GM12878 (cell line): ENCODE data around the gene IGFL3. TPM values are rescaled to one million over a fixed set of nuclear protein-coding genes. Genes with fewer than 3 reads are reported as not detected.
A peak's percentile ranks its signal among the peaks of the same experiment; 100 is the strongest.

Experiments used
- ATAC-seq: fragments of 200-7000 bp; cut with Tn5 transposase; 3 replicates; pipeline ENCODE4 v1.9.1; 2020; ENCODE audit warnings: mild to moderate bottlenecking, moderate library complexity
- BruUV-seq: library from RNA; stranded (reverse); fragments of 400-500 nt; replicated peaks from 2 replicates; lab custom pipeline; 2021; lab: Mats Ljungman, UMichigan
- CTCF ChIA-PET: fragments of 300-600 bp; sonication (Branson Sonifier 250); formaldehyde crosslinking; extraction: SDS; loops from one replicate; lab custom pipeline; 2021; ENCODE audit warnings: inconsistent platforms; lab: Yijun Ruan, JAX
- POLR2A ChIA-PET: fragments of 350-600 bp; formaldehyde crosslinking; extraction: SDS; loops from one replicate; lab custom pipeline; 2021; ENCODE audit warnings: inconsistent platforms; lab: Charles Lee
- RAD21 ChIA-PET: fragments of 300-600 bp; sonication (Branson Sonifier 250); formaldehyde crosslinking; loops from one replicate; lab custom pipeline; 2023; ENCODE audit warnings: antibody characterized with exemption; ENCODE audit not compliant: unreplicated experiment; lab: Charles Lee
- SMC1A ChIA-PET: fragments of 300-600 bp; sonication (Branson Sonifier 250); formaldehyde crosslinking; loops from one replicate; lab custom pipeline; 2023; ENCODE audit not compliant: unreplicated experiment, uncharacterized antibody; lab: Charles Lee
- DNase-seq: peaks from one replicate; pipeline ENCODE4 v3.0.0-alpha.2; 2011; ENCODE audit warnings: low read depth, low spot score
- FAIRE-seq: peaks from 3 replicates; lab custom pipeline; 2011; peaks lifted over from hg19 to GRCh38; lab: Jason Lieb, UNC
- H2AFZ ChIP-seq: 2 replicates; pipeline ENCODE4 v1.6.0; 2011; ENCODE audit warnings: low read depth, low read length, control low read depth; ENCODE audit not compliant: control insufficient read depth
- H3K27ac ChIP-seq: 2 replicates; pipeline ENCODE4 v1.5.1; 2011; ENCODE audit warnings: control low read depth; ENCODE audit not compliant: control insufficient read depth, insufficient read depth
- H3K27me3 ChIP-seq, 2 experiments: replicated peaks in 1 of 2; 2 replicates each; pipeline versions ENCODE4 v1.6.0 to v1.6.1; 2011; ENCODE audit warnings: low read length in 1 of 2; ENCODE audit not compliant: control insufficient read depth in 2 of 2, insufficient read depth in 2 of 2
- H3K36me3 ChIP-seq, 2 experiments: 2 replicates each; pipeline ENCODE4 v1.5.1; 2011; ENCODE audit warnings: low read length in 1 of 2; ENCODE audit not compliant: control insufficient read depth in 2 of 2, insufficient read depth in 2 of 2
- H3K4me1 ChIP-seq: 2 replicates; pipeline ENCODE4 v1.6.1; 2011; ENCODE audit warnings: mild to moderate bottlenecking, low read length, moderate library complexity, mixed read lengths; ENCODE audit not compliant: control insufficient read depth, insufficient read depth
- H3K4me2 ChIP-seq: 2 replicates; pipeline ENCODE4 v1.6.0; 2011; ENCODE audit warnings: control low read depth; ENCODE audit not compliant: control insufficient read depth, insufficient read depth
- H3K4me3 ChIP-seq: fragments of 200-600 bp; sonication (generic); 2 replicates; pipeline ENCODE4 v1.5.1; 2016
- H3K79me2 ChIP-seq: 2 replicates; pipeline ENCODE4 v1.6.0; 2011; ENCODE audit warnings: low read length; ENCODE audit not compliant: control insufficient read depth, insufficient read depth
- H3K9ac ChIP-seq: 2 replicates; pipeline ENCODE4 v1.8.0; 2011; ENCODE audit warnings: low read length, control low read depth, mixed read lengths; ENCODE audit not compliant: control insufficient read depth, insufficient read depth
- H3K9me3 ChIP-seq: replicated peaks from 3 replicates; pipeline ENCODE4 v1.5.1; 2011; ENCODE audit warnings: mild to moderate bottlenecking, low read length; ENCODE audit not compliant: control insufficient read depth, insufficient read depth
- H4K20me1 ChIP-seq: 2 replicates; pipeline ENCODE4 v1.6.0; 2011; ENCODE audit not compliant: control insufficient read depth, insufficient read depth
- BCL11A ChIP-seq: IDR thresholded peaks from 2 replicates; pipeline ENCODE4 v1.6.1; 2011; ENCODE audit warnings: low read depth, low read length
- BHLHE40 ChIP-seq, 2 experiments: fragments of 450-650 bp in 1 of 2; IDR thresholded peaks; 2 replicates each; pipeline ENCODE4 v1.6.1; 2011 to 2017; ENCODE audit warnings: low read depth in 2 of 2, borderline replicate concordance in 1 of 2, improper control_type of control experiment in 1 of 2, low read length in 1 of 2, mild to moderate bottlenecking in 1 of 2
- BRCA1 ChIP-seq: IDR thresholded peaks from 2 replicates; pipeline ENCODE4 v1.6.1; 2011; ENCODE audit warnings: low read depth, low read length, improper control_type of control experiment
- CHD2 ChIP-seq: IDR thresholded peaks from 2 replicates; pipeline ENCODE4 v1.6.1; 2011; ENCODE audit warnings: low read depth, low read length, improper control_type of control experiment, borderline replicate concordance
- CHD4 ChIP-seq: fragments of 200-600 bp; sonication (generic); IDR thresholded peaks from 2 replicates; pipeline ENCODE4 v1.6.1; 2016; ENCODE audit warnings: mild to moderate bottlenecking
- DPF2 ChIP-seq: fragments of 450-650 bp; IDR thresholded peaks from 2 replicates; pipeline ENCODE4 v1.6.1; 2017; ENCODE audit warnings: mild to moderate bottlenecking
- EED ChIP-seq: sonication (generic); IDR thresholded peaks from 2 replicates; pipeline ENCODE4 v1.6.1; 2016; ENCODE audit warnings: antibody characterized with exemption, low read depth
- HCFC1 ChIP-seq: fragments of 150-350 bp; IDR thresholded peaks from 2 replicates; pipeline ENCODE4 v1.6.1; 2014; ENCODE audit warnings: low read length
- HDAC2 ChIP-seq: fragments of 200-600 bp; sonication (generic); IDR thresholded peaks from 2 replicates; pipeline ENCODE4 v1.6.1; 2017
- IKZF1 ChIP-seq: fragments of 450-650 bp; conservative IDR thresholded peaks from 2 replicates; pipeline ENCODE4 v1.6.1; 2017; ENCODE audit warnings: antibody characterized with exemption, mild to moderate bottlenecking
- MLLT1 ChIP-seq: fragments of 450-650 bp; IDR thresholded peaks from 2 replicates; pipeline ENCODE4 v1.6.1; 2016; ENCODE audit warnings: mild to moderate bottlenecking
- MTA2 ChIP-seq: fragments of 450-650 bp; IDR thresholded peaks from 2 replicates; pipeline ENCODE4 v1.6.1; 2016; ENCODE audit warnings: low read depth, mild to moderate bottlenecking, moderate library complexity
- MTA3 ChIP-seq: IDR thresholded peaks from 2 replicates; pipeline ENCODE4 v1.6.1; 2012; ENCODE audit warnings: low read length, inconsistent platforms, borderline replicate concordance
- NFIC ChIP-seq: IDR thresholded peaks from 2 replicates; pipeline ENCODE4 v1.6.1; 2012; ENCODE audit warnings: low read depth, mild to moderate bottlenecking, inconsistent platforms, low read length, moderate library complexity
- NFXL1 ChIP-seq: fragments of 450-650 bp; IDR thresholded peaks from 2 replicates; pipeline ENCODE4 v1.6.1; 2017; ENCODE audit warnings: antibody characterized with exemption, mild to moderate bottlenecking, borderline replicate concordance
- NR2F1 ChIP-seq: fragments of 450-650 bp; conservative IDR thresholded peaks from 2 replicates; pipeline ENCODE4 v1.6.1; 2017; ENCODE audit warnings: mild to moderate bottlenecking
- PAX5 ChIP-seq: IDR thresholded peaks from 2 replicates; pipeline ENCODE4 v1.6.1; 2011; ENCODE audit warnings: low read depth, low read length, borderline replicate concordance
- SMARCA5 ChIP-seq: fragments of 450-650 bp; IDR thresholded peaks from 2 replicates; pipeline ENCODE4 v1.6.1; 2017; ENCODE audit warnings: mild to moderate bottlenecking
- ZBTB40 ChIP-seq: fragments of 450-650 bp; IDR thresholded peaks from 2 replicates; pipeline ENCODE4 v1.6.1; 2016; ENCODE audit warnings: mild to moderate bottlenecking, moderate library complexity, borderline replicate concordance
- WGBS: methylation state at CpG from one replicate; pipeline ENCODE4 v1.1.6; 2016; ENCODE audit warnings: low lambda C conversion rate; ENCODE audit not compliant: insufficient replicate concordance, insufficient coverage; ENCODE audit errors: missing lambda C conversion rate; 5-methylcytosine and 5-hydroxymethylcytosine counted together
- in situ Hi-C: fragments of 300-500 bp; cut with MboI; formaldehyde crosslinking; loops from 9 replicates; pipeline ENCODE4 v1.14.3; 2018; ENCODE audit warnings: mixed read lengths
- intact Hi-C: fragments of 100-400 bp; cut with micrococcal nuclease; formaldehyde crosslinking; loops from one replicate; pipeline ENCODE4 v1.14.2; 2022; ENCODE audit not compliant: unreplicated experiment
- polyA plus RNA-seq, 11 experiments: library from polyadenylated mRNA; depleted of rRNA in 4 of 11; unstranded in 6 of 11; stranded (reverse) in 5 of 11; fragments of >200 nt; fragmentation: Nextera tagmentation in 4 of 11; fragmentation: Illumina TruSeq in 1 of 11; extraction: Ambion mirVana in 4 of 11; extraction: Trizol in 1 of 11; gene quantifications; 1 replicate in 1 of 11; 2 replicates in 10 of 11; pipeline versions ENCODE4 v1.2.1 to v1.2.3, GENCODE V29; 2011 to 2016; ENCODE audit warnings: inconsistent platforms in 2 of 11, missing spikeins in 2 of 11, low read depth in 1 of 11
- total RNA-seq, 4 experiments: library from RNA; depleted of rRNA in 3 of 4; stranded (reverse); fragments of >200 nt in 3 of 4; fragmentation: Illumina TruSeq in 1 of 4; extraction: Trizol in 1 of 4; gene quantifications; 2 replicates each; pipeline versions ENCODE4 v1.2.1 to v1.2.3, GENCODE V29; 2013 to 2021

IGFL3 gene
- total and polyA plus RNA-seq, 10 of the 15 experiments (the other 5 are each of a cell fraction or from before 2014, with no cell fraction given) = not detected

GRCh38 chr19:46115396-46116106, 8.9 kb downstream of the IGFL3 start:
- 0 out of 2 replicates have a peak overlapping the region, but pooled peaks have one; percentile 13 for H3K4me2 ChIP-seq
- H3K4me1 ChIP-seq = peaks cover 4% of the 10 kb centered on the region; the same call in 1 of the 2 replicates
- no peaks in the 10 kb centered on the region for H3K79me2 ChIP-seq
- intact Hi-C loops (no loop called here), in situ Hi-C loops (no loop called here)
- BruUV-seq = no TSS peak
- POLR2A ChIA-PET = interaction anchor here (0.6 to 0.7 kb wide), 3 partner anchors 10 to 599 kb away, joined by 3 to 5 read pairs (median 5); no protein-coding TSS in a partner anchor
- no peak overlapping the region for H3K27ac ChIP-seq
- CTCF ChIA-PET = interaction anchor here (0.7 to 2.5 kb wide), 7 partner anchors 10 to 149 kb away, joined by 3 to 16 read pairs (median 3); no protein-coding TSS in a partner anchor
- ATAC-seq (peak; percentile 98), DNase-seq (peak; percentile 31), FAIRE-seq (peak; percentile 38)
- 41% methylated on average over 9 of the region's 9 CpGs for WGBS
- no peak overlapping the region for H3K9ac ChIP-seq
- H2AFZ ChIP-seq = no peak overlapping the region
- H3K9me3 ChIP-seq = no peaks in the 10 kb centered on the region
- H3K36me3 ChIP-seq = no peaks in the 10 kb centered on the region
- RAD21 ChIA-PET = no interaction called here
- no peaks in the 10 kb centered on the region for H4K20me1 ChIP-seq
- no peaks in the 10 kb centered on the region; a peak in 1 of 4 replicates for H3K27me3 ChIP-seq
- no peak overlapping the region for H3K4me3 ChIP-seq
- SMC1A ChIA-PET = interaction anchor here (1.0 to 4.1 kb wide), 3 partner anchors 13 to 26 kb away, joined by 4 to 43 read pairs (median 7); no protein-coding TSS in a partner anchor
- TF ChIP-seq NR2F1 (peak; percentile 77), BHLHE40 (IDR thresholded peaks at IDR 0.05; ENCODE audit: borderline replicate concordance in 1 of 2, low read depth in 2 of 2, low read length in 1 of 2) (peak in 1 of 2 experiments; percentile 55; a peak in 1 of 4 replicates), CHD4 (no peak), SMARCA5 (no peak), HDAC2 (no peak), BRCA1 (no peak), DPF2 (peak; percentile 71; the same call in 1 of the 2 replicates), CHD2 (no peak), EED (0 out of 2 replicates have a peak, but pooled peaks have one; percentile 17), PAX5 (0 out of 2 replicates have a peak, but pooled peaks have one; percentile 43), HCFC1 (no peak), MTA2 (no peak; the same call in 1 of the 2 replicates), NFIC (0 out of 2 replicates have a peak, but pooled peaks have one; percentile 35), BCL11A (peak; percentile 74), MTA3 (no peak), IKZF1 (peak; percentile 72), ZBTB40 (no peak), NFXL1 (no peak), MLLT1 (peak; percentile 48; the same call in 1 of the 2 replicates)
